GM13977 (cell line): ENCODE data around the gene BNC2.

Source experiments
- DNase-seq: peaks from one replicate; pipeline ENCODE4 v3.0.0; 2012; ENCODE audit warnings: low spot score
- CTCF ChIP-seq: IDR thresholded peaks from 2 replicates; pipeline ENCODE4 v1.5.1; 2012; ENCODE audit warnings: mild to moderate bottlenecking, control low read depth; ENCODE audit not compliant: insufficient read depth; ENCODE audit errors: extremely low read depth, missing control alignments
- in situ Hi-C: fragments of 300-500 bp; cut with MboI; formaldehyde crosslinking; loops from one replicate; pipeline ENCODE4 v1.12.0; 2022; ENCODE audit warnings: low sequenced_read_pairs, low pct_unique_long_range_greater_than_20kb, mixed read lengths, inconsistent platforms; ENCODE audit not compliant: unreplicated experiment

BNC2 gene

GRCh38 chr9:16387382-16387781 is 483.1 kb downstream of the BNC2 start:
- no peak for TF ChIP-seq CTCF
- in situ Hi-C loops, result no loop called here
- DNase-seq, result no peak

- in situ Hi-C loops, result no loop called here
- TF ChIP-seq CTCF, result no peak
- DNase-seq, result no peak
Measured at GRCh38 chr9:16386827-16387077, 483.7 kb downstream of the BNC2 start.

GRCh38 chr9:16386007-16386826 is 484.3 kb downstream of the BNC2 start:
- DNase-seq, result no peak
- TF ChIP-seq CTCF, result no peak
- in situ Hi-C loops, result no loop called here

- in situ Hi-C loops, result no loop called here
- DNase-seq, result no peak
Measured at GRCh38 chr9:16385590-16385989, 484.9 kb downstream of the BNC2 start.

GRCh38 chr9:16384993-16385392 is 485.5 kb downstream of the BNC2 start:
- in situ Hi-C loops, result no loop called here
- no peak for DNase-seq
- no peak for TF ChIP-seq CTCF

More at GRCh38 chr9:16385590-16385989, 484.9 kb downstream of the BNC2 start:
- TF ChIP-seq CTCF, result no peak

GRCh38 chr9:16377311-16377710 is 493.2 kb downstream of the BNC2 start:
- TF ChIP-seq CTCF, result no peak
- in situ Hi-C loops, result no loop called here

More at GRCh38 chr9:16377311-16377710, 493.2 kb downstream of the BNC2 start:
- no peak for DNase-seq
